Lower lobe of right lung (tissue), 2 donors: Measurements from ENCODE around the gene RAB29. TPM values are rescaled to one million over a fixed set of nuclear protein-coding genes. Genes with fewer than 3 reads are reported as not detected.

Source experiments
- ATAC-seq, 2 donors: fragments of 200-7000 bp; cut with Tn5 transposase; one replicate each; pipeline ENCODE4 v1.9.1; 2020 to 2022; ENCODE audit warnings: mild to moderate bottlenecking in 2 of 2, moderate library complexity in 2 of 2
- DNase-seq: peaks from one replicate; pipeline ENCODE4 v3.0.0-alpha.2; 2020
- H3K27ac ChIP-seq: fragments of 200-600 bp; one replicate; pipeline ENCODE4 v1.8.0; 2022
- H3K27me3 ChIP-seq: fragments of 200-600 bp; one replicate; pipeline ENCODE4 v1.8.0; 2022; ENCODE audit warnings: low read depth
- H3K36me3 ChIP-seq: fragments of 200-600 bp; one replicate; pipeline ENCODE4 v1.8.0; 2022; ENCODE audit warnings: mild to moderate bottlenecking
- H3K4me1 ChIP-seq: fragments of 200-600 bp; one replicate; pipeline ENCODE4 v1.8.0; 2022
- H3K4me3 ChIP-seq: fragments of 200-600 bp; one replicate; pipeline ENCODE4 v1.8.0; 2022; ENCODE audit warnings: mild to moderate bottlenecking
- H3K9me3 ChIP-seq: fragments of 200-600 bp; one replicate; pipeline ENCODE4 v1.8.0; 2022
- intact Hi-C: fragments of 100-400 bp; cut with DNase I; formaldehyde crosslinking; loops from one replicate; pipeline ENCODE4 v1.11.0; 2022
- total RNA-seq: library from RNA; stranded (reverse); fragmentation: NEBNext Ultra II Directional; extraction: Animal tissue kit (Norgen Biotek cat#: 25700); gene quantifications from one replicate; pipeline ENCODE4 v1.2.1, GENCODE V29; 2021
- TF ChIP-seq, protein P1 (sequence below): fragments of 200-600 bp; IDR thresholded peaks from one replicate; pipeline ENCODE4 v1.8.0; 2022; ENCODE audit warnings: antibody characterized with exemption, mild to moderate bottlenecking
- donor health status: DM: no; HTN: yes; CAD: no; lungs with severe emphysema.

The RAB29 gene
- total RNA-seq, 1 donor from 2014 or later = 23.9 TPM

DNA sequence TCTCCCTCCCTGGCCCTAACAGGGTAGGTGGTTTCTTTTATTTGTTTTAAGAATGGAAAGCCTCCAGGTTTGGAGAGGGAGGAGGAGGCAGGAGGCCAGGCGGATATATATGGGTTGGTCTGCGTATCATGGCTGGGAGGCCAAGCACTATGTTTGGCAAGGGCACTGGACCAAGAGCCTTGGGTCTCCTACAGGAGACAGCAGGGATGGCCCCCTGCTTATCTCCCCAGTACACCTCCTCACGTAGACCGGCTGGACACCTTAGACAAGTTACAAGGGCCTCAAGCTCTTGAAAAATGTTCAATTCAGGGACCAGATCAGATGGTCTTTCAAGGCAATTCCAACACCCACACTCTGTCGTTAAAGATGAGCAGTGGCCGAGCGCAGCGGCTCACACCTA lies 26.8 kb upstream of the RAB29 start:
- Histone ChIP-seq H3K9me3 (no peaks in the 10 kb centered on the region), H3K4me3 (no peak overlapping the region), H3K36me3 (peaks cover 37% of the 10 kb centered on the region), H3K27me3 (no peaks in the 10 kb centered on the region), H3K4me1 (peaks cover 45% of the 10 kb centered on the region), H3K27ac (no peak overlapping the region)
- TF ChIP-seq, protein P1, sequence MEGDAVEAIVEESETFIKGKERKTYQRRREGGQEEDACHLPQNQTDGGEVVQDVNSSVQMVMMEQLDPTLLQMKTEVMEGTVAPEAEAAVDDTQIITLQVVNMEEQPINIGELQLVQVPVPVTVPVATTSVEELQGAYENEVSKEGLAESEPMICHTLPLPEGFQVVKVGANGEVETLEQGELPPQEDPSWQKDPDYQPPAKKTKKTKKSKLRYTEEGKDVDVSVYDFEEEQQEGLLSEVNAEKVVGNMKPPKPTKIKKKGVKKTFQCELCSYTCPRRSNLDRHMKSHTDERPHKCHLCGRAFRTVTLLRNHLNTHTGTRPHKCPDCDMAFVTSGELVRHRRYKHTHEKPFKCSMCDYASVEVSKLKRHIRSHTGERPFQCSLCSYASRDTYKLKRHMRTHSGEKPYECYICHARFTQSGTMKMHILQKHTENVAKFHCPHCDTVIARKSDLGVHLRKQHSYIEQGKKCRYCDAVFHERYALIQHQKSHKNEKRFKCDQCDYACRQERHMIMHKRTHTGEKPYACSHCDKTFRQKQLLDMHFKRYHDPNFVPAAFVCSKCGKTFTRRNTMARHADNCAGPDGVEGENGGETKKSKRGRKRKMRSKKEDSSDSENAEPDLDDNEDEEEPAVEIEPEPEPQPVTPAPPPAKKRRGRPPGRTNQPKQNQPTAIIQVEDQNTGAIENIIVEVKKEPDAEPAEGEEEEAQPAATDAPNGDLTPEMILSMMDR = no peak
- ATAC-seq (peak in 1 of 2 donors; percentile 11), DNase-seq (no peak)
- intact Hi-C loops = no loop called here

DNA sequence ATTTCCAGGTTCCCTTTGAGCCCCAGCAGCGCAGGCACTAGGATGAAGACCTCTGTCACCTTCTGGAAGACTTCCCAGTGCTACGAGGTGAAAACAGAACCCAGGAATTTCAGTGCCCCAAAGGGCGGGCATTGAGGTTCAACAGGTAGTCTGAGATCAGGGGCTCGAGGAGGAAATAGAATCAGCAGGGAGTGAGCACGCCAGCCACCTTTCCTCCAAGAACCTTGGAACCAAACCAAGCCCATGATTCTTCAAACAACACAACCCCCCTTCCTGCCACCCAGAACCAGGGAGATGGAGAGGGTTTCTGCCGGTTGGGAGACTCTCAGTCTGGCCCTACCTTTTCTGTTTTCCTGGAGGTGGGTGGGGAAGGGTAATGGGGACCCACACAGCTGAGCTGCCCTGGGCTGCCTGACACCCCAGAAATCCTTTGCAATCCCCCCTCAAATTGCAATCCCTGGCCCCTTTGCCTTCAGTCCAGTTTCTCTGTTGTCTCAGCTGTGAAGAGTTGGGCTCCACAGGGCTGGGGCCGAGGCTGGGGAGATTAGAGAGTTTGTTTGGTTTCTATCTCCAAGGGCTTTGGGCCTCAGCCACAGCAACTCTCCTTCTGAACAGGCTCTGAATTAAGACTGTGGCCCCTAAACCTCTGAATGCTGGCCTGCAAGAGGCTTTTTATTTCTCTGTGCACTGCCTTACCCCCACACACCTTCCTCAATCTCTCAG lies 25.9 kb upstream of the RAB29 start:
- no peak overlapping the region for H3K4me3 ChIP-seq
- peak overlapping the region; percentile 0 for H3K27ac ChIP-seq
- TF ChIP-seq, protein P1 = no peak
- peaks cover 46% of the 10 kb centered on the region for H3K36me3 ChIP-seq
- no peaks in the 10 kb centered on the region for H3K27me3 ChIP-seq
- DNase-seq = no peak
- peaks cover 36% of the 10 kb centered on the region for H3K4me1 ChIP-seq
- ATAC-seq = peak; percentile 59 to 74
- H3K9me3 ChIP-seq = no peaks in the 10 kb centered on the region
- intact Hi-C loops = no loop called here

DNA sequence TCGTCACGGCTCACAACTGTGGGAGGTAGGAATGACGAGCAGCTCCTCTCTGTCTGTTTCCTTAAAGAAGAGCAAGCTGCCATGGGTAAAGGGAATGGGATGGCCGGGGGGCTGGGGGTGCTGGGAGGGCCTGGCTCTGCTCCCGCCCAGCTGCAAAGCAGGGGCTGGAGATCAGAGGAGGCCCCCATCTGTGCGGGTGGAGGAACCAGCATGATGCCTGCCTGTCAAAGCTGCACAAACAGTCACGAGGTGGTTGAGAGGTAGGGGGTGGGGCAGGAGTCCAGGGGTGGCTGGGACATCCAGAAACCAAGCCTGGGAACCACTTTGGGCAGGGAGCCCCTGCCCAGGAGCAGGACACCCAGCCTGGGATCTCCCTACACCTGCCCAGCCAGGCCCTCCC lies 25.1 kb upstream of the RAB29 start:
- peak overlapping the region; percentile 0 for H3K27ac ChIP-seq
- TF ChIP-seq, protein P1 = no peak
- DNase-seq = no peak
- peaks cover 53% of the 10 kb centered on the region for H3K36me3 ChIP-seq
- H3K9me3 ChIP-seq = no peaks in the 10 kb centered on the region
- peak; percentile 4 to 7 for ATAC-seq
- intact Hi-C loops = no loop called here
- no peak overlapping the region for H3K4me3 ChIP-seq
- no peaks in the 10 kb centered on the region for H3K27me3 ChIP-seq
- H3K4me1 ChIP-seq = peaks cover 28% of the 10 kb centered on the region

DNA sequence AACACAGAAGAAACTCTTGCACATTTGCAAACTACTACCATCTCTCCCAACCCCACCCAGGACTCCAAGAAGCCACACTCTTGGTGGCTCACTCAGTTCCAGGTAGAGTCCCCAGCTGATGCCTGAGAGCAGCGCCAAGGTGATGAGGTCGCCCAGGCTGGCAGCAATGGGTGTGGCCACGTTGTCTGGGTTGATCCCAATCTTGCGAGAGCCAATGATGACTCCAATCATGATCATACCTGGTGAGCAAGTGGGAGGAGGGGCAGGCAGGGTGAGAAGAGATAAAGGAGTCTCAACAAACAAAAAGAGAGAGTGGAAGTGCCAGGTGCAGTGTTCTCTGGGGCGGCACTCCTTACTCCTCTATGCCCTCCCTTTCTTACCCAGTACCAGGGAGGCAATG lies 23.3 kb upstream of the RAB29 start:
- Histone ChIP-seq H3K4me1 (peaks cover 13% of the 10 kb centered on the region), H3K36me3 (peaks cover 71% of the 10 kb centered on the region), H3K9me3 (no peaks in the 10 kb centered on the region), H3K4me3 (no peak overlapping the region), H3K27ac (no peak overlapping the region), H3K27me3 (no peaks in the 10 kb centered on the region)
- ATAC-seq (no peak), DNase-seq (no peak)
- intact Hi-C loops = loop anchor here (10.0 kb wide), 2 partner anchors 116 to 176 kb away; no protein-coding TSS in a partner anchor
- TF ChIP-seq, protein P1 = no peak

DNA sequence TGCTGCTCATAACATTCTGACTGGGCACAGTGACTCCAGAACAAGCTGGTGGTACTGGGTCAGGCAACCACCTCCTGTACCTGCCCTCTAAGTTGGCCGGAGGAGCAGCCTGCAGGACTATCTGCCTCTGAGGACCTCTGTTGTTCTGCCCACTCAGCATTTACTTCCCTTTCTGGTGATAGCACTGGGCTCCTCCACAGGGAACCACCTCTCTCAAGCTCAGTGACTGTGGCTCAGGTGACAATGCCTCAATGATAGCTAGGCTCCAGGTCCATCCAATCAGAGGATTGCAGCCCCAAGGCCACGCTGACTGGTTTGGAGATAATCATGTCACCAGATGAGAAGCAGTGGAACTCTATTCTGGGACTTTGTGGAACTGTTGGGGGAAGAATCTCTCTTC lies 21.9 kb upstream of the RAB29 start:
- no peak overlapping the region for H3K27ac ChIP-seq
- intact Hi-C loops = loop anchor here (10.0 kb wide), 2 partner anchors 118 to 178 kb away; no protein-coding TSS in a partner anchor

More for the DNA sequence above, 21.9 kb upstream of the RAB29 start:
- no peak for DNase-seq
- Histone ChIP-seq H3K27me3 (no peaks in the 10 kb centered on the region), H3K4me1 (peaks cover 12% of the 10 kb centered on the region), H3K9me3 (no peaks in the 10 kb centered on the region), H3K36me3 (peaks cover 85% of the 10 kb centered on the region), H3K4me3 (no peak overlapping the region)
- TF ChIP-seq, protein P1 = no peak
- no peak for ATAC-seq
